A673 (cell line): ENCODE measurements around the gene TRAF3IP3.

Experiments
- EZH2 ChIP-seq: fragments of 200-600 bp; sonication (generic); IDR thresholded peaks from 2 replicates; pipeline ENCODE4 v1.6.1; 2017; ENCODE audit warnings: borderline replicate concordance, low read depth, mild to moderate bottlenecking, mixed read lengths, antibody characterized with exemption, low read length; ENCODE audit not compliant: poor library complexity, severe bottlenecking
- TF ChIP-seq, protein P1 (sequence below): fragments of 300-800, 200-600 bp; sonication (generic); conservative IDR thresholded peaks from 2 replicates; pipeline ENCODE4 v1.5.1; 2017; ENCODE audit warnings: low read depth, mild to moderate bottlenecking, antibody characterized with exemption, low read length, moderate library complexity, mixed read lengths

DNA sequence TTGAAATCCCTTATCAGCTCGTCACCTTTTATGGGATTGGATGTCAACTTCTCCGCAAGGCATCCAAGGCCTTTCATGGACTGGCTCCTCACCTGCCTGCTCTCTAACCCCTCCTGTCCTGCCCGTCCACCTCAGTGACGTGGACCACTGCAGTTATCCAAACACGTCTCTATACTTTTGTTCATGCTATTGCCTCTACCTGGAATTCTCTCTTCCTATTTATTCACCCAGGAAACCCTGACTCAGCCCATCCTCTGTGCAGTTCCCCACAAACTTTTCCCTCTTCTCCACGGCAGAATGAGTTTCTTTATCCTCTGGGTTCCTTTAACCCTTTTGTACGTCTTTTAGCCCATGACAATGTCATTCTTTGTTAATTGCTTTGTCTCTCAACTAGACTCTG, 66.9 kb downstream of the TRAF3IP3 start:
- TF ChIP-seq, protein P1, sequence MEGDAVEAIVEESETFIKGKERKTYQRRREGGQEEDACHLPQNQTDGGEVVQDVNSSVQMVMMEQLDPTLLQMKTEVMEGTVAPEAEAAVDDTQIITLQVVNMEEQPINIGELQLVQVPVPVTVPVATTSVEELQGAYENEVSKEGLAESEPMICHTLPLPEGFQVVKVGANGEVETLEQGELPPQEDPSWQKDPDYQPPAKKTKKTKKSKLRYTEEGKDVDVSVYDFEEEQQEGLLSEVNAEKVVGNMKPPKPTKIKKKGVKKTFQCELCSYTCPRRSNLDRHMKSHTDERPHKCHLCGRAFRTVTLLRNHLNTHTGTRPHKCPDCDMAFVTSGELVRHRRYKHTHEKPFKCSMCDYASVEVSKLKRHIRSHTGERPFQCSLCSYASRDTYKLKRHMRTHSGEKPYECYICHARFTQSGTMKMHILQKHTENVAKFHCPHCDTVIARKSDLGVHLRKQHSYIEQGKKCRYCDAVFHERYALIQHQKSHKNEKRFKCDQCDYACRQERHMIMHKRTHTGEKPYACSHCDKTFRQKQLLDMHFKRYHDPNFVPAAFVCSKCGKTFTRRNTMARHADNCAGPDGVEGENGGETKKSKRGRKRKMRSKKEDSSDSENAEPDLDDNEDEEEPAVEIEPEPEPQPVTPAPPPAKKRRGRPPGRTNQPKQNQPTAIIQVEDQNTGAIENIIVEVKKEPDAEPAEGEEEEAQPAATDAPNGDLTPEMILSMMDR = no peak
- no peak for TF ChIP-seq EZH2
